ENCODE measurements around the gene DYNC1LI1. TPM values are rescaled to one million over a fixed set of nuclear protein-coding genes. Genes with fewer than 3 reads are reported as not detected.
"Not testable (repeated sequence)": the region's sequence is repeated elsewhere in the genome, so short reads cannot be mapped to it uniquely, and the experiment has no call there.

The DYNC1LI1 gene
- total and polyA plus RNA-seq, 5 experiments from 2014 or later: 14.7 to 34.0 (median 22.7) TPM

GRCh38 chr3:32596909-32597369 lies 26.3 kb upstream of the DYNC1LI1 start:
- Mint-ChIP-seq H3K36me3 (no peaks in the 10 kb centered on the region), H3K27ac (no peak overlapping the region), H3K4me1 (peaks cover 0 to 2% (median under 1%) of the 10 kb centered on the region in 4 donors), H3K27me3 (peaks cover 3 to 15% (median 10%) of the 10 kb centered on the region in 5 donors), H3K9me3 (no peaks in the 10 kb centered on the region), H3K4me3 (no peak overlapping the region)
- DNase-seq (no peak), ATAC-seq (no peak)
- POLR2A ChIA-PET: no interaction called here

- no peak for ATAC-seq
- H3K36me3 Mint-ChIP-seq: no peaks in the 10 kb centered on the region
- POLR2A ChIA-PET: no interaction called here
- no peak for DNase-seq
- peaks cover 1 to 15% (median 10%) of the 10 kb centered on the region in 5 donors for H3K27me3 Mint-ChIP-seq
- no peaks in the 10 kb centered on the region for H3K9me3 Mint-ChIP-seq
- peaks cover 0 to 2% (median under 1%) of the 10 kb centered on the region in 4 donors for H3K4me1 Mint-ChIP-seq
- no peak overlapping the region for H3K4me3 Mint-ChIP-seq
- H3K27ac Mint-ChIP-seq: no peak overlapping the region
Observed at GRCh38 chr3:32596282-32596908, 25.7 kb upstream of the DYNC1LI1 start.

- Mint-ChIP-seq H3K27me3 (peaks cover 1 to 15% (median 5%) of the 10 kb centered on the region in 5 donors), H3K27ac (no peak overlapping the region), H3K4me3 (no peak overlapping the region), H3K36me3 (no peaks in the 10 kb centered on the region), H3K9me3 (no peaks in the 10 kb centered on the region), H3K4me1 (peaks cover 0 to 2% (median under 1%) of the 10 kb centered on the region in 4 donors)
- POLR2A ChIA-PET: no interaction called here
- no peak for DNase-seq
- no peak for ATAC-seq
Observed at GRCh38 chr3:32595323-32595722, 24.7 kb upstream of the DYNC1LI1 start.

GRCh38 chr3:32593903-32594525 lies 23.4 kb upstream of the DYNC1LI1 start:
- no peak for ATAC-seq
- H3K4me1 Mint-ChIP-seq: peaks cover 0 to 2% (median under 1%) of the 10 kb centered on the region in 4 donors
- POLR2A ChIA-PET: no interaction called here
- peak overlapping the region in 1 of 10 donors; percentile 21 for H3K27ac Mint-ChIP-seq
- H3K4me3 Mint-ChIP-seq: no peak overlapping the region
- no peak for DNase-seq
- H3K27me3 Mint-ChIP-seq: peaks cover 1 to 15% (median 5%) of the 10 kb centered on the region in 5 donors
- no peaks in the 10 kb centered on the region for H3K36me3 Mint-ChIP-seq
- H3K9me3 Mint-ChIP-seq: no peaks in the 10 kb centered on the region

- Mint-ChIP-seq H3K27me3 (peaks cover 3 to 10% (median 5%) of the 10 kb centered on the region in 5 donors), H3K4me1 (peaks cover 0 to 2% (median under 1%) of the 10 kb centered on the region in 4 donors), H3K4me3 (no peak overlapping the region), H3K36me3 (no peaks in the 10 kb centered on the region), H3K9me3 (no peaks in the 10 kb centered on the region), H3K27ac (no peak overlapping the region)
- DNase-seq (no peak), ATAC-seq (no peak)
- POLR2A ChIA-PET: no interaction called here
Observed at GRCh38 chr3:32592696-32593353, 22.2 kb upstream of the DYNC1LI1 start.

GRCh38 chr3:32592011-32592410 lies 21.4 kb upstream of the DYNC1LI1 start:
- Mint-ChIP-seq H3K4me1 (peaks cover 0 to 2% (median under 1%) of the 10 kb centered on the region in 4 donors), H3K4me3 (no peak overlapping the region), H3K27ac (no peak overlapping the region), H3K36me3 (no peaks in the 10 kb centered on the region), H3K9me3 (no peaks in the 10 kb centered on the region), H3K27me3 (peaks cover 0 to 6% (median 3%) of the 10 kb centered on the region in 5 donors)
- DNase-seq: no peak
- no peak for ATAC-seq
- POLR2A ChIA-PET: no interaction called here

- peaks cover 0 to 6% (median 3%) of the 10 kb centered on the region in 5 donors for H3K27me3 Mint-ChIP-seq
- H3K9me3 Mint-ChIP-seq: no peaks in the 10 kb centered on the region
- no peak overlapping the region for H3K4me3 Mint-ChIP-seq
- no peak overlapping the region for H3K27ac Mint-ChIP-seq
- ATAC-seq: no peak
- H3K4me1 Mint-ChIP-seq: peaks cover 0 to 2% (median under 1%) of the 10 kb centered on the region in 4 donors
- POLR2A ChIA-PET: no interaction called here
- H3K36me3 Mint-ChIP-seq: no peaks in the 10 kb centered on the region
- no peak for DNase-seq
Observed at GRCh38 chr3:32591186-32591585, 20.5 kb upstream of the DYNC1LI1 start.

GRCh38 chr3:32586356-32586755 lies 15.7 kb upstream of the DYNC1LI1 start:
- POLR2A ChIA-PET: no interaction called here
- Mint-ChIP-seq H3K9me3 (no peaks in the 10 kb centered on the region), H3K36me3 (no peaks in the 10 kb centered on the region), H3K4me3 (no peak overlapping the region), H3K4me1 (no peaks in the 10 kb centered on the region), H3K27ac (no peak overlapping the region), H3K27me3 (peaks cover 0 to 3% (median 0%) of the 10 kb centered on the region in 5 donors)
- DNase-seq (no peak), ATAC-seq (no peak)

GRCh38 chr3:32584660-32585059 lies 14.0 kb upstream of the DYNC1LI1 start:
- Mint-ChIP-seq H3K36me3 (no peaks in the 10 kb centered on the region), H3K4me3 (no peak overlapping the region), H3K27me3 (peaks cover 0 to 3% (median 0%) of the 10 kb centered on the region in 5 donors), H3K9me3 (no peaks in the 10 kb centered on the region), H3K27ac (no peak overlapping the region), H3K4me1 (no peaks in the 10 kb centered on the region)
- no peak for ATAC-seq
- DNase-seq: no peak
- POLR2A ChIA-PET: no interaction called here

GRCh38 chr3:32583708-32584107 lies 13.1 kb upstream of the DYNC1LI1 start:
- Mint-ChIP-seq H3K4me1 (peaks cover 0 to 4% (median 0%) of the 10 kb centered on the region in 4 donors), H3K9me3 (no peaks in the 10 kb centered on the region), H3K27me3 (peaks cover 0 to 2% (median 0%) of the 10 kb centered on the region in 5 donors), H3K36me3 (no peaks in the 10 kb centered on the region), H3K27ac (peak overlapping the region in 1 of 10 donors; percentile 10), H3K4me3 (no peak overlapping the region)
- ATAC-seq (no peak), DNase-seq (no peak)
- POLR2A ChIA-PET: interaction anchor here (0.6 kb wide), 1 partner anchor 41 kb away, joined by 4 read pairs; no protein-coding TSS in a partner anchor

GRCh38 chr3:32578669-32579068 lies 8.0 kb upstream of the DYNC1LI1 start:
- H3K4me1 Mint-ChIP-seq: peaks cover 6 to 20% (median 12%) of the 10 kb centered on the region in 4 donors
- H3K27me3 Mint-ChIP-seq, H3K36me3 Mint-ChIP-seq, H3K27ac Mint-ChIP-seq, ATAC-seq, DNase-seq, H3K9me3 Mint-ChIP-seq, H3K4me3 Mint-ChIP-seq: not testable (repeated sequence)
- POLR2A ChIA-PET: interaction anchor here (1.2 kb wide), 1 partner anchor 8 kb away, joined by 4 read pairs; the partner anchor contains the start of gene DYNC1LI1

- H3K4me1 Mint-ChIP-seq: peaks cover 6 to 20% (median 12%) of the 10 kb centered on the region in 4 donors
- H3K27me3 Mint-ChIP-seq: peaks cover 0 to 3% (median 0%) of the 10 kb centered on the region in 5 donors
- DNase-seq: peak in 1 of 10 donors; percentile 3
- peak overlapping the region in 7 of 10 donors; percentile 29 to 72 (median 51) for H3K4me3 Mint-ChIP-seq
- peak overlapping the region in 2 of 10 donors; percentile 0 to 30 for H3K27ac Mint-ChIP-seq
- peak; percentile 36 to 49 for ATAC-seq
- no peaks in the 10 kb centered on the region for H3K36me3 Mint-ChIP-seq
- POLR2A ChIA-PET: no interaction called here
- H3K9me3 Mint-ChIP-seq: no peaks in the 10 kb centered on the region
Observed at GRCh38 chr3:32577581-32578556, 7.2 kb upstream of the DYNC1LI1 start.

Measured in naive thymus-derived CD8-positive, alpha-beta T cell (primary cell).